T-helper 2 cell treated with Interferon-gamma antibody and Interleukin-4, amounts not matched to agents 100 ng/mL and 5 ng/mL, for 36 hours (primary cell): ENCODE data around the gene MYBPC3. TPM values are rescaled to one million over a fixed set of nuclear protein-coding genes. Genes with fewer than 3 reads are reported as not detected.

Source experiments
- intact Hi-C: fragments of 100-400 bp; cut with micrococcal nuclease; formaldehyde crosslinking; loops from one replicate; pipeline ENCODE4 v1.15.1; 2023
- total RNA-seq: library from RNA; stranded (reverse); gene quantifications from 2 replicates; pipeline ENCODE4 v1.2.3, GENCODE V29; 2022

The MYBPC3 gene
- total RNA-seq, 1 donor from 2014 or later = not detected

DNA sequence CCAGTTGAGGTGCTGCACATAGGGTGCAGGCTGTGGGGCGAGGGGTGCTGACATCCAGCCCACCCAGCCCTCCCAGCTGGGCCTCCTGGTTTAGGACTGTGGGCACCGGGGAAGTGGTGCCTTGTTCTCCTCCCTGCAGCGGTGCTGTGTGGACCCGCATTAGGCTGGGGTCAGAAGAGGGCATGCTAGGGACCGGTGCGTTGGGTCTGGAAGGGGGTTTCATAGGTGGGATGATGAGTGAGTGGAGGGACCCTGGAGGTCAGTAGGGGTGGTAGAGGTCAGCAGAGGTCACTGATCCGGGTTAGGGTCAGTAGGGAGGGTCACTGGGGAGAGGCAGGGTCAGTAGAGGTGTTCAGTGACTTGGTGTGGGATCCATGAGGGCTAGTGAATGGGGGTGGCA, 6.7 kb upstream of the MYBPC3 start:
- intact Hi-C loops = no loop called here

DNA sequence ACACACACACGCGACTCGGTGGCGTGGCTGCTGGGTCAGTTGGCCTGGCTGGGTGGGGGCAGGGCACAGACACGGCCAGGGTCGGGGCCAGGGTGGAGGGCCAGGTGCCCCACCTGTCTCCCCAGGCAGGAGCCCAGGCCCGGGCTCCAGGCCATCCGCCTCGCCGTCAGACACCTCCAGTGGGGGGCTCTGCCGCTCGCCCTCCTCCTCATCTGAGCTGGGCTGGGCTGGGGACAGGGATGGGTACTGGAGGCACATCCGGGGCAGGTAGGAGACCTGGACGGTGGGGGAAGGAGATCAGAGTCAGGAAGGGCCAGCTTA, 6.2 kb upstream of the MYBPC3 start:
- intact Hi-C loops = no loop called here

DNA sequence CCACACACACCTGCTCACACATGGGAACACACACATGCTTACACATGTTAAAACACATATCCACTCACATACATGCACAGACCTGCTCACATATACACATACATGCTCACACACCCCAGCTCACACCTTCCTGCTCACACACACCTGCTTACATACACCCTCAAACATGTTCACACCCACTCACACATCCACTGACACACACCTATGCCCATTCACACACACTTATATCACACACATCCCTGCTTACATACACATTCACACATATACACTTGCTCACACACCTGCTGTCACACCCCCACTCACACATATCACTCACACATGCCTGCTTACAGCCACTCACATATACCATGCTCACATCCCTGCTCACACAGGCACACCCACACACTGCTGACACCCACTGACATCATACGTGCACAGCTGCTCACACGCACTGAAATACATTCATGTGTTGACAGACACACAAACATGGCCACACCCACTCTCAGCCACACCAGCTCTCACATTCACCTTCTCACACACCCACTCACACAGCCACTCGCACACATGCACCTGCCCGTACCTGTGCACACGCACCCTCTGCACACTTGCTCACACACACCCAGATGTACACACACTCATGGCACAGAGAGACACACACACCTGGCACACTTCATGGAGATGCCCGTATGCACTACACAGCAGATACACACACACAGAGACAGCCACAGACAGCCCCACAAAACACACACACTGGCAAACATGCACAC, 5.7 kb upstream of the MYBPC3 start:
- intact Hi-C loops = no loop called here

DNA sequence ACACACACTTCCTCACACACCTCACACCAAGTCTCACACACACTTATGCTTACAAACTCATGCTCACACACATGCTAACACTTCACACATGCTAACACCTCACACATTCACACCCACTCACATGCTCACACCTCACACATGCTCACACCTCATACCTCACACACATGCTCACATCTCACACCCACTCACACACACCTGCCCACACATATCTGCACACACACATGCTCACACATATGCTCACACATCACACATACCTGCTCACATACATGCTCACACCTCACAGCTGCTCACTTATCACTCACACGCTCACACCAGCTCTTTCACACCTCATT, 4.5 kb upstream of the MYBPC3 start:
- intact Hi-C loops = no loop called here

DNA sequence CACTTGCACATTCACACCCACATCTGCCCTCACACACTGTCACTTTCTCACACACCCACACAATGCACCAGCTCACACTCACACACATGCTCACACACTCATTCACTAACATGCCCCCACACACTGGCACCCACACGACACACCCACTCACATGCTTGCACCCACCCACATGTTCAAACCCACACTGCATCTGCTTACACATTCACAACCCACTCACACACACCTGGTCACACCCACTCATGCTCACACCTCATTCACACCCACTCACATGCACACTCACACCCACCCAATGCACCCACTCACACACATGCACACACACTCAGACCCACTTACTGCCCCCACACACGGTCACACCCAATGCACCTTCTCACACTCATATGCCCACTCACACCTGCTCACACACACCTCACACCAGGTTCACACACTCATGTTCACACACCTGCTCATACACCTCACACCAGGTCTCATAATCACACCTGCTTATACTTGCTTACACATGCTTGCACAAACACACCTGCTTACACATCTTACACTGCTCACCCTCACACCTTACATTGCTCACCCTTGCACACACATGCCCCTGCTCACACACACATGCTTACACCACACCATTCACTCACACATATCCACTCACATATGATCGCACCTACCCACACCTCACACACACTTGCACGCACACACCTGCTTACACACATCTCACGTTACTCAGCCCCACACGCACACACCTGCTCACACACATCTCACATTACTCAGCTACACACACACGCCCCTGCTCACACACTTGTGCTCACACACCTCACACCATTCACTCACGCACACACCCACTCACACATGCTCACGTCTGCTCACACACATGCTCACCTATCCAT, 3.9 kb upstream of the MYBPC3 start:
- intact Hi-C loops = no loop called here

DNA sequence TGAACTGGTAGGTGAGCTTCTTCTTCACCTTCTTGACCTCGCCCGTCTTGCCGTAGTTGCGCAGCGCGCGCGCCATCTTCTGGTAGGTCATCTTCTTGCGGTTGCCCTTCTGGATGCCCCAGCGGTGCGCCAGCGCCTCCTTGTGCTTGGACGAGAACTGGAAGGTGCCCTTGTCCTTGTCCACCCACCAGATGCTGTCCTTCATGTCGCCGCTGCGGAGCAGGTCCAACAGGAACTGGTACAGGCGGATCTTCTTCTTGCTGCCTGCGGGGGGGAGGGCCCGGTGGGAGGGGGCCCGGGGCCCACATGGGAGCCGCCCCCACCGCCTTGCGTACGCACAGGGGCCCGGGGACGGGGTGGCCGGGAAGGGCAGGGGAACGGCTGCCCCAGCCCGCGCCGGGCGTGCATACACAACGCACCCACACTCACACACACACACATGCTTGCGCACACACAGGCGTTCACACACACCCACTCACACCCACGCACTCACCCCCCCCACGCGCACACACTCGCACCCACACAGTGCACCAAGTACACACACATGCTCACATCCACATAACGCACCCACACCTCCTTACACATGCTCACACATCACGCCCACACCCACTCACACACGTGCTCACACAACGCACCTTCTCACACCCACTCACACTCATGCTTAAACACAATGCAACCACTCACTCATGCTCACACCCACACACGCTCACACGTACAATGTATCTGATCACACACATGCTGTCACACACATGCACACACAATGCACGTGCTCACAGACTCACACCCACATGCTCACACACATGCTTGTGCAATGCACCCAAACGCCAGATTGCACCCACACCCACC, 3.0 kb upstream of the MYBPC3 start:
- intact Hi-C loops = no loop called here

DNA sequence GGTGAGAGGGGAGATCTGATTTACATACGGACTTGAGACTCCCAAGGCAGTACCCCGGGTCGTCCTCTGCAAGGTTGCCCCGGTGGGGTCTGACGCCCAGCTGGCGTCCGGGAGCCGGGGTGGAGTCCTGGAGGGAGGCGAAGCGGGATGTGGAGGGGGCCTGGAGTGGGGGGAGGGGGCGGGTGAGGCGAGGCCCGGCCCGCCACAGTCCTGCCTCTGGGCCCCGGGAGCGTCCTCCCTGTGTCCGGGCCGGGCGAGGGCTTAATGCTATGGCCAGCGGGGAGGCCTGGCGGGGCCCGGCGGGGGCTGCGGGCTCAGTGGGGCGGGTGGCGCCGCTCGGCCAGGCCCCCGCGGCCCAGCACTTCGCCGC, 2.4 kb upstream of the MYBPC3 start:
- intact Hi-C loops = no loop called here

DNA sequence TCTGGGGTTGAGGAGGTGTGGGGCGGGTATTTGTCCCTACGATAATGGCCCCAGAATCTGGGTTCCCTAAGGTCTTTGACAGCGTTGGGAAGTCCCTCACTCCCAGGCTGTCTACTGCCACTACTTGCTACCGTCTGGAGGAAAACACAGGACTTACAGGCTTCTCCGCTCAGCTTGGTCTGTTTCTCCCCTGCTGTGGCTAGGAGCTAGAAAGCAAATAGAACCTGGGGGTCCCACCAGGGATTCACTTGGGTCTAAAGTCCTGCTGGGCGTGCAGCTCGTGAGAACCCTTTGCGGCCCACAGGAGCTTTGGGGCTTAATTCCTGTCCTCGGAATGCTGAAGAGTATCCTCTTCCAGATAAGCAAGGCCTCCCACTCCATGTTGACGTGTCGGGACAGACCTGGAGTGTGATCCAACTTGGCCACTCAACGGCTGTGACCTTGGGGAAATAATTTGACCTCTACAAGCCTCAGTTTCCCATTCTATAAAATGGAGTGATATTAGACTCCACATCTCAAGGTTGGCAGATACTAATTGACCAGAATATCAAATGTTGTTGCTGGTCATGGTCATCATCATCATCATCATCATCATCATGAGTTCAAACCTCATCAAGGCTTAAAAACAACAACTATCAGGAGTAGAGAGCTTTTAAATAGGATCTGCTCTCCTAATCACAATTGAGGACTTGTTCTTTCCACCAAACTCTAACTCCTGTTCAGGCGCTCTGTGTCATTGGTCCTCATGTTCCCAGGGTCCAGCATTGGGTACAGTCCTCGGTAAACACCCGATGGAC, 1.7 kb upstream of the MYBPC3 start:
- intact Hi-C loops = no loop called here

DNA sequence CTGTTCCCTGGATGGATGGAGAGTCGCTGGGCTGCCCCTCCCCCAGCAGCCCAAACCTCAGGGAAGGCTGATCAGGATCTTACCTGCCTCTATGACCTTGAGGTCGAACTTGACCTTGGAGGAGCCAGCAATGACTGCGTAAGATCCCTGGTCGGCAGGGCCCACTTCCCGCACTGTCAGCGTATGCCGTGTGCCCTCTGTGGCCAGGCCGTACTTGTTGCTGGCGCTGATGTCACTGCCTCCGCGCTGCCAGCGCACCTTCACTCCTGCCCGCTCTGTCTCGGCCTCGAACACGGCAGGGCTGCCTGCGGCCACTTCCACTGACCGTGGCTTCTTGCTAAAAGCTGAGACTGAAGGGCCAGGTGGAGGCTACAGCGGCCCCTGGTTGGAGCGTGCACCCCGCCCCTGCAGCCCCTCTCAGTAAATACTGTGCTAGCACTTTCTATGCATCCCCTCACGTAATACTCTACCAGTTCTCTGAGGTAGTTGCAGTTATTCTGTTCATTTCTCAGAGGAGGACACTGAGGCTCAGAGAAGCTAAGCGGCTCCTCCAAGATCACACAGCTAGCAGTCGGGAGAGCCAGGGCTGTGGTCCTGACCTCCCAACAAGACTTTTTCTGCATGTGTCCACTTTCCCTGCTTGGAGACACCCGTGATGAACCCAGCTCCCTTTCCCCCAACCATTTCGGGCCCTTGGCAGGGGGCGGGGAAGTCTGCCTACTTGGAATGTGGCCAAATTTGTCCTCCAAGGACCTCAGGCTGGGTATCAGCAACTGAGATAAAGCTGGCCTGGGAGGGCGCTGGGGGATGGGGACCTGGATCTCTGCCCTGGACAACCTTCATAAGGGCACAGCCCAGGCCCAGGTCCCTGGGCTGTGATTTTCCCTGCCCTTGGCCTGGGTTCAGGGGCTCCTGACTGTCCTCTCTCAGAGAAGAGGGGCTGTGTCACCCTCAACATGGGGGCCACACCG, 1.1 kb downstream of the MYBPC3 start:
- intact Hi-C loops = no loop called here

DNA sequence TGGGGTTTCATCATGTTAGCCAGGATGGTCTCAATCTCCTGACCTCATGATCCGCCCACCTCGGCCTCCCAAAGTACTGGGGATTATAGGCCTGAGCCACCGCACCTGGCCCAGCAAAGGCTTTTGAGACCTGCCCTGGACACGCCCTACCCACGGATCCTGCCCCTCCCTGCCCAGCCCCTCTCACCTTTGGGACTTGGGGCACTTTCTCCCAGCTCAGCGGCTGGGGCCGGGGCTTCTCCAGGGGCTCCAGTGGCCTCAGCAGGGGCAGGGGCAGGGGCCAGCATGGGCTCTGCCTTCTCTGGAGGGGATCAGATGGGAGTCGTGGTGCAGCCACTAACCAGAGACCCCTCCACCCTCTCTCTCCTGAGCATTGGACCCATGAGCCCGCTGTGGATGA, 2.2 kb downstream of the MYBPC3 start:
- intact Hi-C loops = no loop called here

DNA sequence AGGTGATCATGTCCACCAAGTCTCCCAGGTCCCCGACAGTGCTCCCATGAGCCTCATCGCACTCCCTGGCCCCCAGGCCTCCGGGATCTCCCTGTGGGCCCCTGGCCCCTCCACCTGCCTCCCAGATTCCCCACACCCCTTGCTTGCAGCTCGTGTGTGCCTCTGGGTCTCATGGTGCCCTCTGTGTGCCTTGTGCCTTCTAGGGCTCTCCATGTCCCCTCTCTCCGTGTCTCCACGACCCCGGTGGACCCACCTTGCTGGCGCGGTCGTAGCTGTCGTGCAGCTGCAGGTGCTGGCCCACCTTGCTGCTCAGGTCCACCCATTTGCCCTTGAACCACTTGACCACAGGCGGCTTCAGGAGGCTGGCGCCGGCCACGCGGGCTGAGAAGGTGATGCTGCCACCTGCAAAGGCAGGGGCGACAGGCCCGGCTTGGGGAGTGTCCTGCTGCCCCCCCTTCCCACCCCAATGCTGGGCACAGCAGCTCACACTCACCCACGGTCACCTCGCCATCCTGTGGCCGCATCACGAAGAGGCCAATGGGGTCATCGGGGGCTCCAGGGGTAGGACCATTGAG, 2.9 kb downstream of the MYBPC3 start:
- intact Hi-C loops = no loop called here

DNA sequence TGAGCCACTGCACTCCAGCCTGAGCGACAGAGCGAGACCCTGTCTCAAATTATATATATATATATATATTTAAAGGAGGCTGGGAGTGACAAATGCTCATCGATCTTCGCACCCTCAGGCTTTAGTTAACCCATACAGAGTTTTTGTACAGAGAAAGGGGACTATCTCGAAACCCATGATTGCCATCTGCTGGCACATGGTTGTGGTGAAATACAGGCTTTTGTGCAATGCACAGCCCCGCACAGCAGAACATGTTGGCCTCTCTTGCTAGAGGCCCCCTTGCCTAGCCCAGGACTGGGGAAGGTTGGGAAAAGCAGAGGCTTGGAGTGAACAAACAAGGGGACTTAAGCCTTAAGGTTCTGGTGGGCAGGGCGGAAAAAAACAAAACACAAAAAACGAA, 3.6 kb downstream of the MYBPC3 start:
- intact Hi-C loops = no loop called here

DNA sequence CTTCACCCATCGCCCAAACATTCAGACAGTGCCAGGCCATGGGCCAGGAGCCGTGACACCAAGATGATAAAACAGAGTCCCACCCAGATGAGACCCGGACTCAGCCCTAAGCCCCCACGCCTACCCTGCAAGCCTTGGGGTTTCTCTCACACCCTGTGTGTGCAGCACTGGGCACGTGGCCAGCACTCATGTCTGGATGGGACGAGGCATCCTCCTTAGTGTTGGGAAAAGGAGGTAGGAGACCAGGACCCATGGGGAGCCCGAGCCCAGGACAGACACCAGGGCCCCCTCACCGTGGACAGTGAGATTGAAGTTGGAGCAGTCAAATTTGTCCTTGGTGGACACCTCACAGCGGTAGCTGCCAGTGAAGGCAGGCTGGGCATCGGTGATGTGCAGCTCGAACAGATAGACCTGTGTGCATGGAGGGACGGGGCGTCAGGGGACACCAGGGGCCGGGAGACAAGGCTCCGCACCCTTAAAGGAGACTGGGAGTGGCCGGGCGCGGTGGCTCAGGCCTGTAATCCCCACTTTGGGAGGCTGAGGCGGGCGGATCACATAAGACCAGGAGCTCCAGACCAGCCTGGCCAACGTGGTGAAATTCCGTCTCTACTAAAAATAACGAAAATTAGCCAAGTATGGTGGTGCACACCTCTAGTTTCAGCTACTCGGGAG, 4.2 kb downstream of the MYBPC3 start:
- intact Hi-C loops = no loop called here

DNA sequence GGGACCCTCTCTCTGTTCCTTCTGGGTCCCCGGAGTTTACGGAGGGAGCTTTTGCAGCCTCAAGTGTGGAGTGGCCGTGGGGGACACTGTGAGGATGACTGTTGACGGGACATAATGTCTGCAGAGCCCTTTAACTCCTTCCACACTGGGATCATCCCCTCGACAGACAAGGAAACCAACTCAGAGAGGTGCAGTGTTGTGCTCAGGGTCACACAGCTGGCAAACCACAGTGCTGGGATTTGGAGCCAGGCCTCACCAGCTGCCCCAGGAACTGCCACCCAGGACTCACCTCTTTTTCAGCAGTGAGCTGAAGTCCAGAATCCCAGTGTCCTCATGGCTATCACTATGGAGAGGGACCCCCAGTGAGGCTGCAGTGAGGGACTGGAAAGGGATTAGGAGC, 5.4 kb downstream of the MYBPC3 start:
- intact Hi-C loops = no loop called here

DNA sequence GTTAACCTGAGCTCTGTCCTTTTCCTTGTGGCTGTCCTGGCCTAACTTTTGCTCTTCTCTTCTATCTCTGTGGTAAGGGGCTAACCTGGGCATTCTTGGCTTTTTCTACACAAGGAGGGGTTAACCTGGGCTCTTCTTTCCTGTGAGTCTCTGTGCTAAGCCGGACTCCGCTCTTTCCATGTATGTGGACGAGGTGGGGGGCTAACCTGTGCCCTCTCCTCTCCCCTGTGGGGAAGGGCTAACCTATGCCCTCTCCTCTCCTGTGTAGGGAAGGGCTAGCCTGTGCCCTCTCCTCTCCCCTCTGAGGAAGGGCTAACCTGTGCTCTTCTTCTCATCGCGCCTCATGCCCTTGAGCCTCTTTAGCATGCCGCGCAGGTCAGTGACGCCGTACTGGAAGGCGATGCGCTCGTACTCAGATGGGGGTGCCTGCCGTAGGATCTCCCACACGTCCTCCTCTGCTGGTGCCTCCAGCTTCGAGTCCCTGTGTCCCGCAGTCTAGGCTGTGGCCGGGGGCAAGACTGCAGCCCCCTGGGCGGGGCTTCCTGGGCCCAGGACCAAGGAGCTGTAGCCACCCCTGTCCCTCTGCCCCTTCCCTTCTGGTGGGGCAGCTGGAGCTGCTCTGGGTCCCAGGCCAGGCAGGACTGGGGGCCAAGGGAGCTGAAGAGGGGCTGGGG, 6.5 kb downstream of the MYBPC3 start:
- intact Hi-C loops = no loop called here

DNA sequence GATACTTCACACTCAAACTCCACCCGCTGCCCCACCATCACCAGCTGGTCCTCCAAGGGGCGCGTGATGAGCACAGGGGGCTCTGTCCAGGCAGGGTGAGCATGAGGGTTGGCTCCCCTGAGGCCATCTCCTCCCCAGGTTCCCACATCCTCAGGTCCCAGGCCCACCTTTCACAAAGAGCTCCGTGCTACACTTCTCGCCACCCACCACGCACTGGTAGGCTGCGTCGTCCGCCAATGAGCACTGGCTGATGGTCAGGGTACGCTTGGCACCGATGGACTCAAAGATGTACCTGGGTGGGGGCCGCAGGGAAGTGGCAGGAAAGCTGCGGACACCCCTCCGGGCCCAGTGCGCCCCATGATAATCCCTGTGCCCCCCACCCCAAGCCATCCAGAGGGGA, 9.6 kb downstream of the MYBPC3 start:
- intact Hi-C loops = no loop called here

DNA sequence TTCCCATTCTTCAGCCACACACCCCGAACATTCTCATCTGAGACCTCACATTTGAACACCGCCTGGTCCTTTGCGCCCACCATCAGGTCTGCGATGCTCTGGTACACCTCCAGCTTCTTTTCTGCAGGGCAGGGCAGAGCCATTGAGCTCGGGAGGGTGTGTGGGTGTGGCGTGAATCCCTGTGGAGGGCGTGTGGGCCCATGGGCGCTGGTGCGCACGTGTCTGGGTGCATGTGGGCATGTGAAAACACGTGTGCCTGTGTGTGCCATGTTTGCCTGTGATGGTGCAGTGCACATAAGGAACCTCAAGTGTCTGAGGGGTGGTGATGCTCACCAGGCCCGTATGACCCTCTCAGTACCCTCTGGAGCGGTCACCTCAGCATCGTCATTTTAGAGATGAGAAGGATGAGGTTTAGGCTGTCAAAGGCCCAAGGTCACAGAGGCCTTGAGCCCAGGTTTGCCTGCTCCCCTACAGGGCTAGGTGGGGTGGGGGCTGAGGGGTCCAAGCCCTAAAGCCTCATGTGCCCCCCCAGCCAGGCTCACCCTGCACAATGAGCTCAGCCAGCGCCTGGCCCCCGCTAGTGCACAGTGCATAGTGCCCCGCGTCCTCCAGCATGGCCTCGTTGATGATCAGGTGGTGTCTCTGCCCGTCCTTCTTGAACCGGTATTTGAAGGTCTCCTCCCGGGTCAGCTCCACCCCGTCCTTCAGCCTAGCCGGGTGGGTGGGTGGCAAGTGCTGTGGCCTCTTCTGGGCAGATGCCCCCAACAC, 10.3 kb downstream of the MYBPC3 start:
- intact Hi-C loops = no loop called here
